HepG2 (cell line): ENCODE measurements around the gene TENM3. TPM values are rescaled to one million over a fixed set of nuclear protein-coding genes. Genes with fewer than 3 reads are reported as not detected.

Experiments used
- ATAC-seq: fragments of 200-7000 bp; cut with Tn5 transposase; 3 replicates; pipeline ENCODE4 v1.9.1; 2020; ENCODE audit warnings: mild to moderate bottlenecking, moderate library complexity
- BruUV-seq: library from RNA; stranded (reverse); fragments of 400-500 nt; replicated peaks from 2 replicates; lab custom pipeline; 2021; lab: Mats Ljungman, UMichigan
- CTCF ChIA-PET: fragments of 300-600 bp; formaldehyde crosslinking; extraction: SDS; loops from one replicate; lab custom pipeline; 2021; ENCODE audit warnings: low total read pairs, inconsistent platforms, low intra/inter-chr PET ratio; lab: Yijun Ruan, JAX
- POLR2A ChIA-PET: fragments of 350-600 bp; sonication (Branson Sonifier 250); formaldehyde crosslinking; loops from one replicate; lab custom pipeline; 2020; ENCODE audit warnings: antibody characterized with exemption, inconsistent platforms; lab: Yijun Ruan, JAX
- DNase-seq: peaks from one replicate; pipeline ENCODE4 v3.0.0-alpha.2; 2015; ENCODE audit warnings: low spot score
- FAIRE-seq: peaks from 3 replicates; lab custom pipeline; 2011; peaks lifted over from hg19 to GRCh38; lab: Jason Lieb, UNC
- H2AFZ ChIP-seq: one replicate; pipeline ENCODE4 v1.6.1; 2011; ENCODE audit warnings: low read length, inconsistent platforms
- H3K27ac ChIP-seq: fragments of 300-600 bp; 3 replicates; pipeline ENCODE4 v1.8.0; 2011; ENCODE audit warnings: mixed run types, mild to moderate bottlenecking, mixed read lengths, low read length, inconsistent platforms; ENCODE audit not compliant: insufficient read depth; ENCODE audit errors: extremely low read length
- H3K27me3 ChIP-seq, 2 experiments: fragments of 200-600 bp in 1 of 2; 2 replicates in 1 of 2; 3 replicates in 1 of 2; pipeline versions ENCODE4 v1.6.0 to v1.8.0; 2011; ENCODE audit warnings: low read length in 2 of 2, mild to moderate bottlenecking in 2 of 2, moderate library complexity in 2 of 2, inconsistent platforms in 1 of 2; ENCODE audit not compliant: insufficient read depth in 2 of 2, control insufficient read depth in 1 of 2
- H3K36me3 ChIP-seq, 2 experiments: fragments of 200-600 bp in 1 of 2; replicated peaks in 1 of 2; 2 replicates in 1 of 2; 3 replicates in 1 of 2; pipeline versions ENCODE4 v1.5.1 to v1.8.0; 2011; ENCODE audit warnings: low read length in 2 of 2, inconsistent platforms in 1 of 2; ENCODE audit not compliant: insufficient read depth in 2 of 2, control insufficient read depth in 1 of 2
- H3K4me1 ChIP-seq: 2 replicates; pipeline ENCODE4 v1.5.1; 2012; ENCODE audit warnings: low read length, inconsistent platforms; ENCODE audit not compliant: insufficient read depth
- H3K4me2 ChIP-seq: 2 replicates; pipeline ENCODE4 v1.6.0; 2011; ENCODE audit warnings: low read depth, low read length, inconsistent platforms
- H3K4me3 ChIP-seq, 3 experiments: fragments of 200-600 bp in 1 of 3; sonication (generic), shearing (Covaris generic) in 1 of 3; replicated peaks in 1 of 3; 2 replicates each; pipeline ENCODE4 v1.5.1; 2011 to 2016; ENCODE audit warnings: low read length in 3 of 3, inconsistent platforms in 2 of 3, low read depth in 2 of 3, mild to moderate bottlenecking in 2 of 3, control low read depth in 1 of 3, mixed read lengths in 1 of 3; ENCODE audit not compliant: insufficient read depth in 1 of 3
- H3K79me2 ChIP-seq: one replicate; pipeline ENCODE4 v1.6.1; 2011; ENCODE audit warnings: low read length, inconsistent platforms; ENCODE audit not compliant: insufficient read depth
- H3K9ac ChIP-seq: 2 replicates; pipeline ENCODE4 v1.6.0; 2011; ENCODE audit warnings: mild to moderate bottlenecking, low read depth, low read length, inconsistent platforms; ENCODE audit not compliant: insufficient read depth
- H3K9me3 ChIP-seq: 2 replicates; pipeline ENCODE4 v1.5.1; 2012; ENCODE audit warnings: mild to moderate bottlenecking, low read length
- H4K20me1 ChIP-seq: 2 replicates; pipeline ENCODE4 v1.6.0; 2011; ENCODE audit warnings: inconsistent platforms, mild to moderate bottlenecking, low read length, moderate library complexity; ENCODE audit not compliant: insufficient read depth
- BORCS8-MEF2B ChIP-seq: sonication (generic); formaldehyde crosslinking; IDR thresholded peaks from 2 replicates; pipeline ENCODE4 v1.8.0; 2022; ENCODE audit warnings: mild to moderate bottlenecking, missing genetic modification reagents
- MXD4 ChIP-seq: IDR thresholded peaks from 2 replicates; pipeline ENCODE4 v1.6.1; 2016; ENCODE audit warnings: mild to moderate bottlenecking, missing biosample characterization, missing genetic modification reagents
- PHF21A ChIP-seq: sonication (generic); formaldehyde crosslinking; IDR thresholded peaks from 2 replicates; pipeline ENCODE4 v1.5.0; 2020; ENCODE audit warnings: mild to moderate bottlenecking, missing genetic modification reagents
- ZBTB7B ChIP-seq: sonication (generic); formaldehyde crosslinking; IDR thresholded peaks from 2 replicates; pipeline ENCODE4 v1.4.0; 2020; ENCODE audit warnings: missing genetic modification reagents
- ZFX ChIP-seq: sonication (generic); formaldehyde crosslinking; IDR thresholded peaks from 2 replicates; pipeline ENCODE4 v1.4.0; 2020; ENCODE audit warnings: mild to moderate bottlenecking, low read depth, missing genetic modification reagents, moderate library complexity
- ZNF598 ChIP-seq: sonication (generic); formaldehyde crosslinking; IDR thresholded peaks from 2 replicates; pipeline ENCODE4 v1.5.1; 2020; ENCODE audit warnings: mild to moderate bottlenecking, missing genetic modification reagents, borderline replicate concordance
- ZNF768 ChIP-seq: sonication (generic); formaldehyde crosslinking; IDR thresholded peaks from 2 replicates; pipeline ENCODE4 v1.4.0; 2020; ENCODE audit warnings: missing genetic modification reagents
- ZNF776 ChIP-seq: sonication (generic); formaldehyde crosslinking; IDR thresholded peaks from 2 replicates; pipeline ENCODE4 v1.4.0; 2020; ENCODE audit warnings: mild to moderate bottlenecking, missing genetic modification reagents
- ZNF883 ChIP-seq: sonication (generic); formaldehyde crosslinking; IDR thresholded peaks from 2 replicates; pipeline ENCODE4 v1.5.1; 2020; ENCODE audit warnings: mild to moderate bottlenecking, missing genetic modification reagents; ENCODE audit errors: not compliant biosample characterization
- WGBS: methylation state at CpG from one replicate; pipeline ENCODE4 v1.1.6; 2017; ENCODE audit warnings: low lambda C conversion rate; 5-methylcytosine and 5-hydroxymethylcytosine counted together
- in situ Hi-C: cut with HindIII; loops from 2 replicates; pipeline ENCODE4 v1.10.0; 2017; ENCODE audit warnings: low pct_unique_long_range_greater_than_20kb; ENCODE audit not compliant: extremely low pct_ligation_motif_present
- intact Hi-C: fragments of 100-400 bp; cut with micrococcal nuclease; formaldehyde crosslinking; loops from one replicate; pipeline ENCODE4 v1.10.0; 2022; ENCODE audit not compliant: unreplicated experiment
- polyA plus RNA-seq, 8 experiments: library from polyadenylated mRNA; depleted of rRNA in 3 of 8; stranded (reverse) in 7 of 8; unstranded in 1 of 8; fragments of >200 nt; fragmentation: Illumina TruSeq in 4 of 8; extraction: Trizol in 4 of 8; gene quantifications; 2 replicates each; pipeline versions ENCODE4 v1.2.1 to v1.2.3, GENCODE V29; 2011 to 2016; ENCODE audit warnings: low read depth in 4 of 8, missing spikeins in 1 of 8, mixed read lengths in 1 of 8; ENCODE audit not compliant: insufficient read depth in 1 of 8
- total RNA-seq, 5 experiments: library from RNA; depleted of rRNA; stranded (reverse); fragments of >200 nt; fragmentation: Illumina TruSeq; extraction: Trizol; gene quantifications; 2 replicates each; pipeline ENCODE4 v1.2.3, GENCODE V29; 2016; ENCODE audit warnings: low read depth in 1 of 5
- TF ChIP-seq, protein P1 (sequence below): IDR thresholded peaks from 2 replicates; pipeline ENCODE4 v1.4.0; 2020; ENCODE audit warnings: mild to moderate bottlenecking, missing genetic modification reagents
- TF ChIP-seq, protein P2 (sequence below): IDR thresholded peaks from 2 replicates; pipeline ENCODE4 v1.6.1; 2012; ENCODE audit warnings: inconsistent platforms
- TF ChIP-seq, protein P3 (sequence below): sonication (generic); formaldehyde crosslinking; IDR thresholded peaks from 2 replicates; pipeline ENCODE4 v1.4.0; 2020; ENCODE audit warnings: mild to moderate bottlenecking, missing genetic modification reagents
- TF ChIP-seq, protein P4 (sequence below): sonication (generic); formaldehyde crosslinking; IDR thresholded peaks from 2 replicates; pipeline ENCODE4 v1.9.0; 2022; ENCODE audit warnings: missing genetic modification reagents, mild to moderate bottlenecking, borderline replicate concordance

Gene TENM3
- total and polyA plus RNA-seq, 2 of the 13 experiments (the other 11 are each of a cell fraction or from before 2014, with no cell fraction given) = 0.04 TPM; not detected in 1

DNA sequence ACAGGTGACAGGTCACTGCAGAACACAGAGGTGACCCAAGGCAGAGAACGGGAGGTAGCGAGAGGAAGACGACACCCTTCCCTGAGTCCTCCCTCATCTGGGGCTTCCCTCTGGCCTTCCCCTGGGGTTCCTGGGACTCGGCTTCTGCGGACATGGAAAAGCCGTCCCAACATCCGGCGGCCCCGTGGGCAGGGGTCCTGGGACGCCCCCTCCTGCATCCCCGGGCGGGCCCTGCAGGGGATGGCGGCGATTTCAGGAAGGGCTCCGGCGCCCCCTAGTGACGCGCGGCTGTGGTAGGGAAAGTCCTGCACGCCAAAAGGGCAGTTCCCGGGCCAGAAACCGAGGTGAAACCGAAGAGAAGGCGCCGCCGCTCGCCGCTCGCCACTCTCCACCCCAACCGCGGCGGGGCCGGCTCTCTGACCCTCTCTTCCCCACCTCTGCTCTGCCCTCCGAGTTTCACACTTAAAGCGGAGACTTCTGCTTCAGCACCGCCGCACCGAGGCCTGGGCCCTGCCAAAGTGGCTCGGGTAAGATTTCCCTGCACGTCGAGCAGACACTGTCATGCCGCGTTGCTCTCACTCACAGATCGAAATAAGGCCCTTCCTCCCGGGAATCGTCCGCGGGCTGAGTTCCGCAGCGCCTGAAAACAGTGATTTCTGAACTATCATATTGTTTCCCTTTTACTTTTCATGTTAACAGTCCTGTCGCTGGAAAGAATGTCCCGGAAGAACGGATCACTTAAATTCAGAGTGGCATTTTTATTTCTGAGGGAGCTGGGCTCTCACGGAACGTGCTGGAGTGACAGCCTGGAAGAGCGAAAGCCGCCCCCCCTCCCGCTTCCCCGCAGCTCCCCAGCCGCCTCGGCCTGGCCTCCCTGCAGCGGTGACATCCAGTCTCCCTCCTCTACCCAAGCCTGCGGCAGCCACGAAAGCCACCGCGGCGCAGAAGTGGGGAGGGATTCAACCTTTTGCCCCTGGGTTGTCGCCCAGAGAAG is 563.4 kb downstream of the TENM3 start:
- DNase-seq (peak; percentile 35), FAIRE-seq (no peak), ATAC-seq (peak; percentile 96)
- CTCF ChIA-PET = interaction anchor here (0.7 to 2.3 kb wide), 5 partner anchors 119 to 1663 kb away, joined by 3 to 17 read pairs (median 4); no protein-coding TSS in a partner anchor
- in situ Hi-C loops (loop anchor here (5.0 to 25.0 kb wide), 3 partner anchors 116 to 1244 kb away; no protein-coding TSS in a partner anchor), intact Hi-C loops (loop anchor here (1.0 kb wide), 2 partner anchors 119 to 328 kb away; no protein-coding TSS in a partner anchor)
- H3K4me3 ChIP-seq = peak overlapping the region in 2 of 3 experiments; percentile 36 to 56; a peak in 4 of 6 replicates
- no peaks in the 10 kb centered on the region for H3K36me3 ChIP-seq
- WGBS = 43% methylated on average over 36 of the region's 68 CpGs
- H3K27ac ChIP-seq = no peak overlapping the region
- H4K20me1 ChIP-seq = no peaks in the 10 kb centered on the region
- peak overlapping the region; percentile 73 for H3K4me2 ChIP-seq
- POLR2A ChIA-PET = no interaction called here
- no peaks in the 10 kb centered on the region for H3K79me2 ChIP-seq
- peak overlapping the region; percentile 39; the same call in 1 of the 2 replicates for H3K9ac ChIP-seq
- H3K27me3 ChIP-seq = 0 out of 5 replicates have a peak, but pooled peaks cover 0 to 2% of the 10 kb centered on the region in 2 experiments
- peaks cover 4% of the 10 kb centered on the region; the same call in 1 of the 2 replicates for H3K9me3 ChIP-seq
- BruUV-seq = no TSS peak
- H3K4me1 ChIP-seq = no peaks in the 10 kb centered on the region
- peak overlapping the region; percentile 23 for H2AFZ ChIP-seq
- peak; percentile 39; the same call in 1 of the 2 replicates for TF ChIP-seq ZBTB7B (CRISPR knock-in tag)
- TF ChIP-seq ZFX = peak; percentile 34; the same call in 1 of the 2 replicates
- TF ChIP-seq PHF21A = no peak
- 0 out of 2 replicates have a peak, but pooled peaks have one; percentile 30 for TF ChIP-seq ZNF598 (CRISPR knock-in tag)
- TF ChIP-seq, protein P1, sequence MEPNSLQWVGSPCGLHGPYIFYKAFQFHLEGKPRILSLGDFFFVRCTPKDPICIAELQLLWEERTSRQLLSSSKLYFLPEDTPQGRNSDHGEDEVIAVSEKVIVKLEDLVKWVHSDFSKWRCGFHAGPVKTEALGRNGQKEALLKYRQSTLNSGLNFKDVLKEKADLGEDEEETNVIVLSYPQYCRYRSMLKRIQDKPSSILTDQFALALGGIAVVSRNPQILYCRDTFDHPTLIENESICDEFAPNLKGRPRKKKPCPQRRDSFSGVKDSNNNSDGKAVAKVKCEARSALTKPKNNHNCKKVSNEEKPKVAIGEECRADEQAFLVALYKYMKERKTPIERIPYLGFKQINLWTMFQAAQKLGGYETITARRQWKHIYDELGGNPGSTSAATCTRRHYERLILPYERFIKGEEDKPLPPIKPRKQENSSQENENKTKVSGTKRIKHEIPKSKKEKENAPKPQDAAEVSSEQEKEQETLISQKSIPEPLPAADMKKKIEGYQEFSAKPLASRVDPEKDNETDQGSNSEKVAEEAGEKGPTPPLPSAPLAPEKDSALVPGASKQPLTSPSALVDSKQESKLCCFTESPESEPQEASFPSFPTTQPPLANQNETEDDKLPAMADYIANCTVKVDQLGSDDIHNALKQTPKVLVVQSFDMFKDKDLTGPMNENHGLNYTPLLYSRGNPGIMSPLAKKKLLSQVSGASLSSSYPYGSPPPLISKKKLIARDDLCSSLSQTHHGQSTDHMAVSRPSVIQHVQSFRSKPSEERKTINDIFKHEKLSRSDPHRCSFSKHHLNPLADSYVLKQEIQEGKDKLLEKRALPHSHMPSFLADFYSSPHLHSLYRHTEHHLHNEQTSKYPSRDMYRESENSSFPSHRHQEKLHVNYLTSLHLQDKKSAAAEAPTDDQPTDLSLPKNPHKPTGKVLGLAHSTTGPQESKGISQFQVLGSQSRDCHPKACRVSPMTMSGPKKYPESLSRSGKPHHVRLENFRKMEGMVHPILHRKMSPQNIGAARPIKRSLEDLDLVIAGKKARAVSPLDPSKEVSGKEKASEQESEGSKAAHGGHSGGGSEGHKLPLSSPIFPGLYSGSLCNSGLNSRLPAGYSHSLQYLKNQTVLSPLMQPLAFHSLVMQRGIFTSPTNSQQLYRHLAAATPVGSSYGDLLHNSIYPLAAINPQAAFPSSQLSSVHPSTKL (CRISPR knock-in tag) = 0 out of 2 replicates have a peak, but pooled peaks have one; percentile 23
- TF ChIP-seq ZNF776 = no peak
- TF ChIP-seq ZNF768 (CRISPR knock-in tag) = peak; percentile 31; the same call in 1 of the 2 replicates
- TF ChIP-seq, protein P2, sequence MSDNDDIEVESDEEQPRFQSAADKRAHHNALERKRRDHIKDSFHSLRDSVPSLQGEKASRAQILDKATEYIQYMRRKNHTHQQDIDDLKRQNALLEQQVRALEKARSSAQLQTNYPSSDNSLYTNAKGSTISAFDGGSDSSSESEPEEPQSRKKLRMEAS = 0 out of 2 replicates have a peak, but pooled peaks have one; percentile 21
- TF ChIP-seq, protein P3, sequence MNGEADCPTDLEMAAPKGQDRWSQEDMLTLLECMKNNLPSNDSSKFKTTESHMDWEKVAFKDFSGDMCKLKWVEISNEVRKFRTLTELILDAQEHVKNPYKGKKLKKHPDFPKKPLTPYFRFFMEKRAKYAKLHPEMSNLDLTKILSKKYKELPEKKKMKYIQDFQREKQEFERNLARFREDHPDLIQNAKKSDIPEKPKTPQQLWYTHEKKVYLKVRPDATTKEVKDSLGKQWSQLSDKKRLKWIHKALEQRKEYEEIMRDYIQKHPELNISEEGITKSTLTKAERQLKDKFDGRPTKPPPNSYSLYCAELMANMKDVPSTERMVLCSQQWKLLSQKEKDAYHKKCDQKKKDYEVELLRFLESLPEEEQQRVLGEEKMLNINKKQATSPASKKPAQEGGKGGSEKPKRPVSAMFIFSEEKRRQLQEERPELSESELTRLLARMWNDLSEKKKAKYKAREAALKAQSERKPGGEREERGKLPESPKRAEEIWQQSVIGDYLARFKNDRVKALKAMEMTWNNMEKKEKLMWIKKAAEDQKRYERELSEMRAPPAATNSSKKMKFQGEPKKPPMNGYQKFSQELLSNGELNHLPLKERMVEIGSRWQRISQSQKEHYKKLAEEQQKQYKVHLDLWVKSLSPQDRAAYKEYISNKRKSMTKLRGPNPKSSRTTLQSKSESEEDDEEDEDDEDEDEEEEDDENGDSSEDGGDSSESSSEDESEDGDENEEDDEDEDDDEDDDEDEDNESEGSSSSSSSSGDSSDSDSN (CRISPR knock-in tag) = peak; percentile 44; the same call in 1 of the 2 replicates
- TF ChIP-seq MXD4 (CRISPR knock-in tag) = no peak
- TF ChIP-seq, protein P4, sequence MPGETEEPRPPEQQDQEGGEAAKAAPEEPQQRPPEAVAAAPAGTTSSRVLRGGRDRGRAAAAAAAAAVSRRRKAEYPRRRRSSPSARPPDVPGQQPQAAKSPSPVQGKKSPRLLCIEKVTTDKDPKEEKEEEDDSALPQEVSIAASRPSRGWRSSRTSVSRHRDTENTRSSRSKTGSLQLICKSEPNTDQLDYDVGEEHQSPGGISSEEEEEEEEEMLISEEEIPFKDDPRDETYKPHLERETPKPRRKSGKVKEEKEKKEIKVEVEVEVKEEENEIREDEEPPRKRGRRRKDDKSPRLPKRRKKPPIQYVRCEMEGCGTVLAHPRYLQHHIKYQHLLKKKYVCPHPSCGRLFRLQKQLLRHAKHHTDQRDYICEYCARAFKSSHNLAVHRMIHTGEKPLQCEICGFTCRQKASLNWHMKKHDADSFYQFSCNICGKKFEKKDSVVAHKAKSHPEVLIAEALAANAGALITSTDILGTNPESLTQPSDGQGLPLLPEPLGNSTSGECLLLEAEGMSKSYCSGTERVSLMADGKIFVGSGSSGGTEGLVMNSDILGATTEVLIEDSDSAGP = peak; percentile 64; the same call in 1 of the 2 replicates
- TF ChIP-seq BORCS8-MEF2B (CRISPR knock-in tag) = 0 out of 2 replicates have a peak, but pooled peaks have one; percentile 29
- peak; percentile 64 for TF ChIP-seq ZNF883 (CRISPR knock-in tag)
